HFF-Myc (cell line): ENCODE data around the gene SLC2A4RG.

Experiments used
- DNase-seq: peaks from one replicate; pipeline ENCODE4 v3.0.0-alpha.2; 2011; ENCODE audit warnings: low read depth; ENCODE audit errors: extremely low read depth
- H3K4me3 ChIP-seq: replicated peaks from 2 replicates; pipeline ENCODE4 v1.5.1; 2011; ENCODE audit warnings: low read depth, mild to moderate bottlenecking, control low read depth, low read length
- TF ChIP-seq, protein P1 (sequence below): IDR thresholded peaks from 2 replicates; pipeline ENCODE4 v1.5.1; 2012; ENCODE audit warnings: mild to moderate bottlenecking, low read depth, low read length, control low read depth; ENCODE audit errors: missing control alignments

The SLC2A4RG gene

DNA sequence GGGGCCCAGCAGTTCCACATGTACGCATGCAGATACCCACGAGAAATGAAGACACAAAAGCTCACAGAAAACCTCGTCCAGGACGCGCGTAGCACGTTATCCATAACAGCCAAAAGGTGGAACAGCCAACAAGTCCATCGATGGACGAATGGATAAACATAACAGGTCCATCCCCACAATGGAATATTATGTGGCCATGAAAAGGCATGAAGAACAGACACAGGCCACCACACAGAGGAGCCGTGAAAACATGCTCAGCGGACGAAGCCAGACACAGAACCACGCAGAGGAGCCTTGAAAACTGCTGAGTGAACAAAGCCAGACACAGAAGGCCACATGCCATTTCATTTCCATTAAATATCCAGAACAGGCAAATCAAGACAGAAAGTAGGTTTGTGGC, 38.0 kb downstream of the SLC2A4RG start:
- TF ChIP-seq, protein P1, sequence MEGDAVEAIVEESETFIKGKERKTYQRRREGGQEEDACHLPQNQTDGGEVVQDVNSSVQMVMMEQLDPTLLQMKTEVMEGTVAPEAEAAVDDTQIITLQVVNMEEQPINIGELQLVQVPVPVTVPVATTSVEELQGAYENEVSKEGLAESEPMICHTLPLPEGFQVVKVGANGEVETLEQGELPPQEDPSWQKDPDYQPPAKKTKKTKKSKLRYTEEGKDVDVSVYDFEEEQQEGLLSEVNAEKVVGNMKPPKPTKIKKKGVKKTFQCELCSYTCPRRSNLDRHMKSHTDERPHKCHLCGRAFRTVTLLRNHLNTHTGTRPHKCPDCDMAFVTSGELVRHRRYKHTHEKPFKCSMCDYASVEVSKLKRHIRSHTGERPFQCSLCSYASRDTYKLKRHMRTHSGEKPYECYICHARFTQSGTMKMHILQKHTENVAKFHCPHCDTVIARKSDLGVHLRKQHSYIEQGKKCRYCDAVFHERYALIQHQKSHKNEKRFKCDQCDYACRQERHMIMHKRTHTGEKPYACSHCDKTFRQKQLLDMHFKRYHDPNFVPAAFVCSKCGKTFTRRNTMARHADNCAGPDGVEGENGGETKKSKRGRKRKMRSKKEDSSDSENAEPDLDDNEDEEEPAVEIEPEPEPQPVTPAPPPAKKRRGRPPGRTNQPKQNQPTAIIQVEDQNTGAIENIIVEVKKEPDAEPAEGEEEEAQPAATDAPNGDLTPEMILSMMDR, result no peak
- no peak overlapping the region for H3K4me3 ChIP-seq
- no peak for DNase-seq

DNA sequence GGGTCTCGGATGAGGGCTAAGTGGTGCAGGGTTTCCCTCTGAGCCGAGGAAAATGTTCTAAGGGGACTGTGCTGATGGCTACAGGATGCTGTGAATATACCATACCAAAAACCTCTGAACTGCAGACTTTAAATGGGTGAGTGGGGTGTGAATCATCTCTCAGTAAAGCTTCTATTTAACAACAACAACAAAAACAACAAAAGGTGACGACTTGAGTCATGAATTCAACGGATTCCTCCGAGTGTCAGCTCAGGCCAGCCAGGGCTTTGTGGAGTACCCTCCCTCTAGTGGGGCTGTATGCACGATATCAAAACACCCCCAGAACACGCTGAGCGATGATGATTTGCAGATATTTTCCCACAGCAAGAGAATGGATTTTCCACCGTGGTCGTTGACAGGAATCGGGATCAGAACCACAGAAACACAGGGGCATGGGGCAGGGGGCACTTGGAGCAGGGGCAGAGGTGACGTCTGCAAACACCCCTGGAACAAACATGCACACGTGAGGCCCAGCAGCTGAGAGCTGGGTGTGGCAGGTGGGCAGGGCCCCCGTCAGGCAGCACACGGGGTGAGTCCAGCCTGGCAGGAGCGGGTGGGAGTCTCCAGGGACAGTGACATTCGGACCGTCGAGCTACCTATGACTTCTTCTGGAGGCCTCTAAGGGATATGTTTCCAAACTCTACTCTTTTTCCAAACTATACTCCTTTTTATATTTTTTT, 38.6 kb downstream of the SLC2A4RG start:
- TF ChIP-seq, protein P1, result no peak
- no peak for DNase-seq
- no peak overlapping the region for H3K4me3 ChIP-seq

DNA sequence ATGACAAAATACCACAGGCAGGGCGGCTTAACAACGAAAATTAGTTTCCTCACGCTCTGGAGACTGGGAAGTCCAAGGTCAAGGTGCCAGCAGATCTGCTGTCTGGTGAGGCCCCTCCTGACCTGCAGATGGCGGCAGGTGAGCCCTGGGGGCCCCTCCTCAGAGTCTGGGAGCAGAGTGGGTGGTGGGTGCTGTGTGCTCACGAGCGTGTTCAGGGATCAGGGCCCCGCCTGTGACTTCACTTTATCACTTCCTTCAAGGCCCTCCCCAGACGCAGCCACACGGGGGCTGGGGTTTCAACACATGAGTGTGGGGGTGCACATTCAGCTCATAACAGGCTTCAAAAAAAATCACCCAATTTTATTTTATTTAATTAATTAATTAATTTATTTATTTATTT, 39.3 kb downstream of the SLC2A4RG start:
- no peak for DNase-seq
- TF ChIP-seq, protein P1, result no peak

GRCh38 chr20:63781181-63781580, 41.6 kb downstream of the SLC2A4RG start:
- no peak for DNase-seq
- H3K4me3 ChIP-seq, result no peak overlapping the region
- TF ChIP-seq, protein P1, result no peak

More for the DNA sequence above, 39.3 kb downstream of the SLC2A4RG start:
- H3K4me3 ChIP-seq, result no peak overlapping the region

- H3K4me3 ChIP-seq, result no peak overlapping the region
- TF ChIP-seq, protein P1, result no peak
- DNase-seq, result no peak
These were observed 42.5 kb downstream of the SLC2A4RG start for GRCh38 chr20:63782051-63782471.

- no peak for DNase-seq
- no peak overlapping the region for H3K4me3 ChIP-seq
- TF ChIP-seq, protein P1, result no peak
These were observed 43.0 kb downstream of the SLC2A4RG start for GRCh38 chr20:63782521-63782971.
